KOPT-K1 (cell line): Measurements from ENCODE around the gene OSTM1.

Experiments used
- H3K27ac ChIP-seq: fragments of 200-600 bp; sonication (generic); 2 replicates; pipeline ENCODE4 v1.5.1; 2016; ENCODE audit warnings: antibody characterized with exemption, mild to moderate bottlenecking, low read depth, low read length; ENCODE audit not compliant: poor library complexity, severe bottlenecking
- H3K36me3 ChIP-seq: fragments of 200-600 bp; sonication (generic); 2 replicates; pipeline ENCODE4 v1.5.1; 2017; ENCODE audit warnings: antibody characterized with exemption, mild to moderate bottlenecking, low read length, moderate library complexity; ENCODE audit not compliant: insufficient read depth
- H3K9me3 ChIP-seq: fragments of 200-600 bp; sonication (generic); 2 replicates; pipeline ENCODE4 v1.5.1; 2017; ENCODE audit warnings: antibody characterized with exemption, low read length, mild to moderate bottlenecking; ENCODE audit not compliant: insufficient read depth, poor library complexity, severe bottlenecking

OSTM1 gene

GRCh38 chr6:108074359-108075144 lies at the start of gene OSTM1:
Gene OSTM1 (minus strand): TSS chr6:108074741. CDS start chr6:108074651, 90 bp downstream.
- Histone ChIP-seq H3K9me3 (no peaks in the 10 kb centered on the region), H3K36me3 (no peaks in the 10 kb centered on the region), H3K27ac (peak within 1 kb of the TSS; percentile 73)

GRCh38 chr6:108123946-108124345 lies 49.4 kb upstream of the OSTM1 start:
- H3K36me3 ChIP-seq, result no peaks in the 10 kb centered on the region
- no peak overlapping the region for H3K27ac ChIP-seq
- H3K9me3 ChIP-seq, result no peaks in the 10 kb centered on the region

GRCh38 chr6:108123481-108123929 lies 49.0 kb upstream of the OSTM1 start:
- Histone ChIP-seq H3K36me3 (no peaks in the 10 kb centered on the region), H3K27ac (no peak overlapping the region)

GRCh38 chr6:108121612-108122011 lies 47.1 kb upstream of the OSTM1 start:
- no peak overlapping the region for H3K27ac ChIP-seq
- H3K36me3 ChIP-seq, result no peaks in the 10 kb centered on the region
- H3K9me3 ChIP-seq, result no peaks in the 10 kb centered on the region

More at GRCh38 chr6:108123481-108123929, 49.0 kb upstream of the OSTM1 start:
- no peaks in the 10 kb centered on the region for H3K9me3 ChIP-seq

- no peaks in the 10 kb centered on the region for H3K36me3 ChIP-seq
- no peaks in the 10 kb centered on the region for H3K9me3 ChIP-seq
Observed at GRCh38 chr6:108120311-108120710, 45.8 kb upstream of the OSTM1 start.

GRCh38 chr6:108119769-108120141 lies 45.2 kb upstream of the OSTM1 start:
- H3K9me3 ChIP-seq, result no peaks in the 10 kb centered on the region
- no peaks in the 10 kb centered on the region for H3K36me3 ChIP-seq
- no peak overlapping the region for H3K27ac ChIP-seq

More at GRCh38 chr6:108120311-108120710, 45.8 kb upstream of the OSTM1 start:
- H3K27ac ChIP-seq, result no peak overlapping the region

- Histone ChIP-seq H3K9me3 (no peaks in the 10 kb centered on the region), H3K36me3 (no peaks in the 10 kb centered on the region), H3K27ac (no peak overlapping the region)
Observed at GRCh38 chr6:108118810-108119768, 44.5 kb upstream of the OSTM1 start.

GRCh38 chr6:108118359-108118724 lies 43.8 kb upstream of the OSTM1 start:
- H3K27ac ChIP-seq, result peak overlapping the region; percentile 36
- no peaks in the 10 kb centered on the region for H3K36me3 ChIP-seq
- H3K9me3 ChIP-seq, result no peaks in the 10 kb centered on the region

- Histone ChIP-seq H3K9me3 (no peaks in the 10 kb centered on the region), H3K27ac (peak overlapping the region; percentile 36), H3K36me3 (no peaks in the 10 kb centered on the region)
Observed at GRCh38 chr6:108117427-108118358, 43.2 kb upstream of the OSTM1 start.

GRCh38 chr6:108116546-108117426 lies 42.2 kb upstream of the OSTM1 start:
- no peaks in the 10 kb centered on the region for H3K36me3 ChIP-seq
- no peaks in the 10 kb centered on the region for H3K9me3 ChIP-seq
- no peak overlapping the region for H3K27ac ChIP-seq

GRCh38 chr6:108115598-108116058 lies 41.1 kb upstream of the OSTM1 start:
- no peaks in the 10 kb centered on the region for H3K9me3 ChIP-seq
- no peaks in the 10 kb centered on the region for H3K36me3 ChIP-seq
- H3K27ac ChIP-seq, result no peak overlapping the region

GRCh38 chr6:108114841-108115597 lies 40.5 kb upstream of the OSTM1 start:
- Histone ChIP-seq H3K36me3 (no peaks in the 10 kb centered on the region), H3K27ac (no peak overlapping the region), H3K9me3 (no peaks in the 10 kb centered on the region)
